NK-92 treated with Interleukin-12 subunit alpha and Interleukin-12 subunit beta, amount 100 ng/mL, for 24 hours (cell line): Measurements from ENCODE around the gene KRTAP1-4.
"Not testable (repeated sequence)": the region's sequence is repeated elsewhere in the genome, so short reads cannot be mapped to it uniquely, and the experiment has no call there.

Source experiments
- DNase-seq: peaks from one replicate; lab custom pipeline; 2025; lab: John Stamatoyannopoulos, UW

KRTAP1-4 gene

DNA sequence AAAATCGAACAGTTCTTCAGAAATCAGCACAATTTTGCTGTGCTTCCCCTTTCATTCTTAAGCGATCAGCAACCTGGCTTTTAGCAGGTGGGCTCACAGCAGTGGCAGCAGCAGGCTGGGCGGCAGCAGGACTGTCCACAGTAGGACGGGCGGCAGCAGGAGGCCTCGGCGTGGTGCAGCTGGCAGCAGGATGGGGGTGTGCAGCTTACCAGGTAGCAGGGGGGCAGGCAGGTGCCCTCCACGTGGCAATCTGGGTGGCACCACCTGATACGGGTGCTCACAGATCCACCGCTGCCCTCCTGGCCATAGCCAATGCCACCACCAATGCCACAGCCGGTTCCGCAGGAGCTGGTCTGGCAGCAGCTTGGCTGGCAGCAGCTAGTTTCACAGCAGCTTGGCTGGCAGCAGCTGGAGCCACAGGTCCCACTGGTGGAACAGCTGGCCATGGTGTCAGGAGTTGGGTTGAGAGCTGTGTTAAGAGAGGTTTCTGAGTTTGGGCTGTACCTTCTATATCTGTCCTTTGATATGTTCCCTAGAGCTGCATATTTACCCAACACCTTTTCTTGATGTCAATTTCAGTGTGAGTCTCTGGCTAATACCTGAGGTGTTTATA, at the start of gene KRTAP1-4:
TSS of gene KRTAP1-4 (minus strand) at position 563 of the 613 bp plus-strand sequence. CDS start at position 446, 117 bp downstream.
- DNase-seq: no peak

GRCh38 chr17:41076788-41077187, 46.8 kb upstream of the KRTAP1-4 start:
- no peak for DNase-seq

DNA sequence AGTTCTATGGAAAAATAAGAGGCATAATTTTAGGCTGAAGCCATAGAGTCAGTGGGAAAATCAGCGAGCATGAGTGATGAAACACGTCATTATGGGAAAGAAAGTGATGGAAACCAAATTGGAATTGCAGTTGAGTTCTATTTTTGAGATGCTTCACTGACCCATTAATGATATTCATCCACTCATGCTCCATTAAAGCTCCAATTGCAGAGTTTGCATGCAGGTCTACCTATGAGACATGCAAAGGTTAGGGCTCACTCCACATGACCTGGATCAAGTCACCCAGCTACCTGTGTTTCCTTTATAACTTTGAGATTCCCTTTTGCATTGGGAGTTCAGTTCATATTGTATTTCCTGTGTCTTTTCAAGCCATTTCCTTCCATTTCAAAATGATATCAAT, 43.7 kb upstream of the KRTAP1-4 start:
- no peak for DNase-seq

DNA sequence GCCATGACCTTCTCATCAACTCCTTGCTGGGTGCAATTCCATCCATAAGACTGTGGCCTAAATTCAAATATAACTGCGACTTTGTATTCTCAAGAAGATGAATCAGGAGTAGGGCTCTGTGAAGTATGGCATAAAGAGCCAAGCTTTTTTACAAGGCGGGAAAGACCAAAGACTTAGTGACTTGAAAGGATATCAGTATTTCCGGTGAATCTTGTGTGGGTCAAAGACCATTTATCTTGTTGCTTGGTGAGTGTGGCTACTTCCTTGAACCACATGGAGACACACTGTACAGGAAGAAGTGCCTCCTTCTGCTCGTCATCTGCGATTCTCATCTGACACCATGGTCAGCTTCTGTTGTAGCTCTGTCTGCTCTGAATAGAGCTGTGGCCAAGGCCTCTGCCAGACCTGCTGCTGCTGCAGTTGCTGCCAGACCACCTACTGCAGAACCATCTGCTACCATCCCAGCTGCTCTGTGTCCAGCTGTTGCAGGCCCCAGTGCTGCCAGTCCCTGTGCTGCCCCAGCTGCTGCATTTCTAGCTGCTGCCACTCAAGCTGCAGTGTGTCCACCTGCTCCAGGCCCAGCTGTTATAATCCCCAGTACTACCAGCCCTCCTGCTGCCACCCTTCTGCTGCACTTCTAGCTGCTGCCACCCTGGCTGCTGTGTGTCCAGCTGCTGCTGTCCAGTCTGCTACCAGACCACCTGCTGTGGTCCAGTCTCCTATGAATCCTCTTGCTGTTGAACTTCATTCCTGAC, 41.8 kb upstream of the KRTAP1-4 start:
- DNase-seq: no peak

GRCh38 chr17:41069031-41069430, 39.0 kb upstream of the KRTAP1-4 start:
- DNase-seq: no peak

GRCh38 chr17:41067281-41067680, 37.3 kb upstream of the KRTAP1-4 start:
- no peak for DNase-seq

DNA sequence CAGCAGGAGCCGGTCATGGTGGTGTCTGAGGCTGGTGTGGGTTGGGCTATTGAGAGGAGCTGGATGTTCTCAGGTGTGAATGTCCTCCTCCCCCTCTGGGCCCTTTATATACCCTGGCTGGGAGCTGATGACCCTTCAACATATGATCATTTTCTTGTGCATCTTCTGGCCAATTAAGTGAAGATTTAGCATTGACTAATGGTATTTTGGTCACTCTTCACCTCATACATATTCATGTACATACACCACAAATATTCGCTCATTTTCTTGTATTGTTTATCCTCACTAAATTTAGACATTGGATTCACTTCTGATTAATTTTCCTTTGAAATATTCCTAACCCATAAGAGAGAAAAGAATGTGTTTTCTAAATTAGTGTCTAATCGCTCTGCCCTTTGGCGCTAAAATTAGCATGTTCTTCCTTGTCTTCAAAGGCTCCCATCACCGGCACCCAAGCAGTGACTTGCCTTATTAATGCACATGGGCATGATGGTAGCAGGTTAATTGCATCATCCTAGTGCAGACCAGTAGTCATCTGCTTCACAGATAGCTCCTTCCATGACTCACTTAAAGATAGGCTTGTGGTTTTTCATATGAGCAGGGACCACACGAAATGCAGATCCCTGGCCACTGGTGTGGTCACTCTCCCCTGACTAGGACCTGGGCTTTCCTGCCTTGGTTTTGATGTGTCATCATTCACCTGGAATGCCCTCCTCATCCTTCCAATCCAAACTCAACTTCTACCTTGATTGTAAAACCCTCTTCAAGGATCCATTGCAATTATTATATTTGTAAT, 36.0 kb upstream of the KRTAP1-4 start, which contains the start of gene KRTAP2-4:
TSS of gene KRTAP2-4 (minus strand) at position 51 of the 796 bp plus-strand sequence. CDS start at position 17, 34 bp downstream.
- no peak for DNase-seq

- not testable (repeated sequence) for DNase-seq
Observed at GRCh38 chr17:41065016-41065689, 35.2 kb upstream of the KRTAP1-4 start.

DNA sequence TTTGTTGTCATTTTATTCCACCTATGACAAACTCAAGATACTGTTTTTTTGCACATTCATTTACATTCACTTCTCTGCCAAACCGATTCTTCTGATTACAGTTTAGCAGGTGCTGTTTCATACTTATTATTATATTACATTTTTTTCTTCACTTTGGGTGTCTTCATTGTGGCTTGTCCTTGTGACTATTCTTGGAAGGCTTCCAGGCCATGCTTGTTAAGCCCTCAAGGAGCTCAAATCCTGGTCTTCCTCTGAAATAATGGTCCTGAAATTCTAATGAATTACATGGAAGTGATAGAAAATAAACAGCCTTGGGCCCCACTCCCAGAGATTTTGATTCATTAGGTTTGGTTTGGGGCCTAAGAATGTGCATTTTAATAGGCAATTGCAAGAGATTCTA, 34.3 kb upstream of the KRTAP1-4 start:
- DNase-seq: no peak

DNA sequence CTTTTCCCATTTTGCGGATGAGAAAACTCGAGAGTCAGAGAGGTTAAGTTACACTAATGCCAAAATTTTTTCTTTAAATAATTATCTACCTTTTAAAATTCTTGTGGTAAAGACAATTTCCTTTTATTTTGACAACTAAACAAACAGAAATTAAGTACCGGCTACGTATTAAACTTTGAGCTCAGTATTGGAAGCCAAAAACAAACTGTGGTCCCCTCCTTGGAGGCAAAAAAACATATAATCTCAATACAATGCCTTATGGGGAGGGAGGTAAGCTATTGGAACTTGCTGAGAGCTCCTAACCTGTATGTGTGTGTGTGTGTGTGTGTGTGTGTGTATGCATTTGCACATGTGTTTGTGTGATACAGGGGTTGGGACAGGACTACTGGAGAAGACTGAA, 33.5 kb upstream of the KRTAP1-4 start:
- DNase-seq: no peak

DNA sequence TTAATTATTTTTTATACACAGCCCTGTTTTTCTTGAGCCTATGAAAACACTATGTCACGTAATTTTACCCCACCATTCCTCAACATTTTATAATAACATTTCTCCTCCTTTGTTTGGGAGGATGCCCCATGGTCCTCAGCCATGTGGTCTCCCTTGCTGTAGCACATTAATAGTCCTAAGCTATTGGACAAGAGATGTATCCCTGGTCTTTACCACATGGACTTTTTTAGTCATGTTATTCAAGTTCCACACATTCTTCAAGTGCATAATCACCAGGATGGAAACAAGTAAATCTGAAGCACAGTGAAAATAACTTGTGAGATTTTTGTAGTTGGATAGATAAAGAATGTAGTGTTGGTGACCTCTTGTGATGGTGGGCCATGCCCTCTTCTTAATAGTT, 32.0 kb upstream of the KRTAP1-4 start:
- DNase-seq: no peak

- no peak for DNase-seq
Observed at GRCh38 chr17:41060052-41060604, 30.1 kb upstream of the KRTAP1-4 start, which contains the start of gene KRTAP2-3. TSS of gene KRTAP2-3 (minus strand) at chr17:41060114. CDS start at chr17:41060050, 64 bp downstream.

GRCh38 chr17:41059276-41060051, 29.5 kb upstream of the KRTAP1-4 start:
- not testable (repeated sequence) for DNase-seq

GRCh38 chr17:41058741-41059140, 28.7 kb upstream of the KRTAP1-4 start:
- DNase-seq: no peak

DNA sequence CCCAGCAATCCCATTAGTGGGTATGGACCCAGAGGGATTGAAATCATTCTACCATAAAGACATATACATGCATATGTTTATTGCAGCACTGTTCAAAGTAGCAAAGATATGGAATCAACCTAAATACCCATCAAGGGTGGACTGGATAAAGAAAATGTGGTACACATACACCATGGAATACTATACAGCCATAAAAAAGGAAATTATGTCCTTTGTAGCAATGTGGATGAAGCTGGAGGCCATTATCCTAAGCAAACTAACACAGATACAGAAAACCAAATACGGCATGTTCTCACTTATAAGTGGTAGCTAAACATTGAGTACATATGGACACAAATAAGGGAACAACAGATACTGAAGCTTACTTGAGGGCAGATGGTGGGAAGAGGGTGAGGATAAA, 27.6 kb upstream of the KRTAP1-4 start:
- no peak for DNase-seq

GRCh38 chr17:41055130-41055529, 25.1 kb upstream of the KRTAP1-4 start, which contains the start of gene KRTAP2-2:
TSS of gene KRTAP2-2 (minus strand) at chr17:41055230. CDS start at chr17:41055211, 19 bp downstream.
- DNase-seq: not testable (repeated sequence)

GRCh38 chr17:41054556-41054955, 24.6 kb upstream of the KRTAP1-4 start:
- DNase-seq: not testable (repeated sequence)

GRCh38 chr17:41054025-41054424, 24.0 kb upstream of the KRTAP1-4 start:
- no peak for DNase-seq

GRCh38 chr17:41052566-41052965, 22.6 kb upstream of the KRTAP1-4 start:
- DNase-seq: no peak

DNA sequence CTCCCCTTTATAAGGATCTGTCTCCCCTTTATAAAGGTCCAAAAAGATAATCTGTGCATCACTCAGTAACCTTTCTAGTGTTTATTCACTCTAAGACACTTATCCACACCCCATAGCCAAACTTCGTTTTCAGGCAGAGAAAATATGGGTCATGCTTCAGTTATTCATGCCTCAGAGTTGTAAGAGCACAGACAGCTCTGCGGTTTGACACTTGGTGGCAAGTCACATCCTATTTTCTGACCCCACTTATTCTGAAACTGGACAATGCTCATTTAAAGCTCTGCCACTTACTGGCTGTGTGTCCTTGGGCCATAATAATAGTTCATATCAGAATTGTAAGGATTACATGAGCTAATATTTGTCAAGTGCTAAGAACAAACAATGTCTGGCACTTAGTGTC, 19.1 kb upstream of the KRTAP1-4 start:
- no peak for DNase-seq

DNA sequence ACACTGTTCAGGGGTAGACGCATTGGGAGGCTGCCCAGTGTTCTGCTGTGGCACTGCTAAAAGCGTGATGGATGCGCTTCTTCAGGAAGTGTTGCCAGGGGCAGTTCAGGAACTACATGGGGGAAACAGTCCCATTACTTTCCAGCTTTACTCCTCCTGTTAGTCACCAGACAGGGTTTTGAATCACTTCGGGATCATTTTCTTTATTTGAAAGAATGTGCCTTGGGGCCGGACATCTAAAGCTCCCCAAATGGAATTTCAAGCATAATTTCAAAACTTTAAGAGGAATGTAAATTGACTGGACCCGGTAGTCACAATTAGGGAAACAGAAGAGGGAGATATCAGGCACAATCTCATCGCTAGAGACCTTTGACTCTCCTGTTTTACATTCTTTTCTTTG, 18.4 kb upstream of the KRTAP1-4 start:
- DNase-seq: no peak
